ENCODE data around the gene URAD.

Gene URAD

GRCh38 chr13:27970382-27971235, 17.9 kb downstream of the URAD start:
- no peaks in the 10 kb centered on the region for H3K79me2 ChIP-seq (ENCODE audit: insufficient read depth, low read length)
- H4K20me1 ChIP-seq (ENCODE audit: insufficient read depth, low read length), result no peaks in the 10 kb centered on the region
- H3K27me3 ChIP-seq (ENCODE audit: insufficient read depth, low read length, poor library complexity), result no peaks in the 10 kb centered on the region
- no peak for DNase-seq
- TF ChIP-seq CTCF (IDR thresholded peaks at IDR 0.05; ENCODE audit: borderline replicate concordance, extremely low read depth, low read length, poor library complexity, severe bottlenecking) (no peak), EZH2 (IDR thresholded peaks at IDR 0.05; ENCODE audit: borderline replicate concordance, low read depth, low read length, severe bottlenecking) (no peak)
- H2AFZ ChIP-seq (ENCODE audit: low read depth, low read length), result no peak overlapping the region
- H3K9ac ChIP-seq (ENCODE audit: low read depth, low read length), result no peak overlapping the region
- no peaks in the 10 kb centered on the region for H3K4me1 ChIP-seq (ENCODE audit: insufficient read depth, low read length)
- no peaks in the 10 kb centered on the region for H3K36me3 ChIP-seq (ENCODE audit: insufficient read depth, low read length)
- H3K4me3 ChIP-seq (ENCODE audit: low read depth in 1 of 2, low read length in 2 of 2), result no peak overlapping the region
- no peak for ATAC-seq (ENCODE audit: insufficient read depth, low read depth)
- no peak overlapping the region for H3K4me2 ChIP-seq (ENCODE audit: insufficient read depth, low read length)
- no peak overlapping the region for H3K27ac ChIP-seq (ENCODE audit: low read length)
- H3K9me3 ChIP-seq (ENCODE audit: insufficient read depth, low read length, severe bottlenecking), result no peaks in the 10 kb centered on the region

- ATAC-seq (ENCODE audit: insufficient read depth, low read depth) (no peak), DNase-seq (no peak)
- Histone ChIP-seq H3K9me3 (ENCODE audit: insufficient read depth, low read length, severe bottlenecking) (no peaks in the 10 kb centered on the region), H3K27me3 (ENCODE audit: insufficient read depth, low read length, poor library complexity) (no peaks in the 10 kb centered on the region), H3K27ac (ENCODE audit: low read length) (no peak overlapping the region), H4K20me1 (ENCODE audit: insufficient read depth, low read length) (no peaks in the 10 kb centered on the region), H3K36me3 (ENCODE audit: insufficient read depth, low read length) (no peaks in the 10 kb centered on the region), H3K4me1 (ENCODE audit: insufficient read depth, low read length) (no peaks in the 10 kb centered on the region), H3K4me3 (ENCODE audit: low read depth in 1 of 2, low read length in 2 of 2) (no peak overlapping the region), H2AFZ (ENCODE audit: low read depth, low read length) (no peak overlapping the region), H3K9ac (ENCODE audit: low read depth, low read length) (no peak overlapping the region), H3K79me2 (ENCODE audit: insufficient read depth, low read length) (no peaks in the 10 kb centered on the region), H3K4me2 (ENCODE audit: insufficient read depth, low read length) (no peak overlapping the region)
- no peak for TF ChIP-seq EZH2 (IDR thresholded peaks at IDR 0.05; ENCODE audit: borderline replicate concordance, low read depth, low read length, severe bottlenecking)
- TF ChIP-seq CTCF (IDR thresholded peaks at IDR 0.05; ENCODE audit: borderline replicate concordance, extremely low read depth, low read length, poor library complexity, severe bottlenecking), result no peak
These were observed 18.6 kb downstream of the URAD start for GRCh38 chr13:27969866-27970229.

DNA sequence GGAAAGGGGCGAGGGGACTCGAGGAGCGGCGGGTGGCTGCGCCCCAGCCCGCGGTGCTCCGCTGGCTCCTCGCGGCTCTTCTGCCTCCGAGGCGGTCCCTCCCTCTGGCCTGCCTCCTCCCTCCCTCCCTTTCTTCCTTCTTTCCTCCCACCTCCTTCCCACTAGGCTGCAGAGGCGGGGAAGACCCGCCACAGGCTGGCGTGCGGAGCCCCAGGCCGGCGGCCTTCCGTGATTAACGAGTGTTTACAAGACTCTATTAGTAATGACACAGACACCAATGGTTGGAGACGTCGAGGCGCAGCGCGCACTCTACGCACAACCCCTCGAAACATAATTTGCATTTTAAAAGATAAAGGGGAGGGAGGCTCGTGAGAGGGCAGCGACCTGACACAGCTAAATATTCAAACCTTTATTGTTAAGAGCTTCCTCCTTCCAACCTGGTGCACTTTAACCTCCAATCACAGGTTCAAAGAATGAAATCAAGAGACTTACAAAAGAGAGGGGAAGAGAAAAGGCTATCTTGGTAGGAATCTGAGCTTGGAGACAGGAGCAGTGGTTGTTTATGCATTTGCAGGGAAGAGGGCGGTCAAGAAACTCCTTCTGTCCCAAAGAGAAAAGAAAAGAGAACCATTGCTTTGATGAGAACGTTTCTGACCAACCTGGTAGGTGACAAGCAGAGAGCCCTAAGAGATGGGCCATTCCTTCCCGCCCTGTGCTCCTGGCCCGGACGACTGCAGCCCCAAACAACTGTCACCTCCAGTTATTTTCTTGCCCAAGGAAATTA, 19.2 kb downstream of the URAD start, which contains the start of gene CDX2:
Gene CDX2 (minus strand): TSS at position 234 of the 784 bp plus-strand sequence. CDS start 309 bp downstream, outside the sequence.
- H2AFZ ChIP-seq (ENCODE audit: low read depth, low read length), result no peak within 1 kb of the TSS
- no peak for DNase-seq
- TF ChIP-seq CTCF (IDR thresholded peaks at IDR 0.05; ENCODE audit: borderline replicate concordance, extremely low read depth, low read length, poor library complexity, severe bottlenecking) (no peak), EZH2 (IDR thresholded peaks at IDR 0.05; ENCODE audit: borderline replicate concordance, low read depth, low read length, severe bottlenecking) (no peak)

More for the DNA sequence above, 19.2 kb downstream of the URAD start, which contains the start of gene CDX2:
- no peaks in the 10 kb centered on the region for H3K4me1 ChIP-seq (ENCODE audit: insufficient read depth, low read length)
- no peak for ATAC-seq (ENCODE audit: insufficient read depth, low read depth)
- no peaks in the 10 kb centered on the region for H3K79me2 ChIP-seq (ENCODE audit: insufficient read depth, low read length)
- no peaks in the 10 kb centered on the region for H3K27me3 ChIP-seq (ENCODE audit: insufficient read depth, low read length, poor library complexity)
- H3K4me2 ChIP-seq (ENCODE audit: insufficient read depth, low read length), result no peak within 1 kb of the TSS
- H3K9ac ChIP-seq (ENCODE audit: low read depth, low read length), result no peak within 1 kb of the TSS
- no peak within 1 kb of the TSS for H3K4me3 ChIP-seq (ENCODE audit: low read depth in 1 of 2, low read length in 2 of 2)
- H4K20me1 ChIP-seq (ENCODE audit: insufficient read depth, low read length), result no peaks in the 10 kb centered on the region
- H3K36me3 ChIP-seq (ENCODE audit: insufficient read depth, low read length), result no peaks in the 10 kb centered on the region
- H3K9me3 ChIP-seq (ENCODE audit: insufficient read depth, low read length, severe bottlenecking), result no peaks in the 10 kb centered on the region
- no peak within 1 kb of the TSS for H3K27ac ChIP-seq (ENCODE audit: low read length)

Measured in DND-41 (cell line).